SK-N-MC (cell line): ENCODE data around the gene RHOT2.

Experiments
- EZH2 ChIP-seq: fragments of 200-600 bp; sonication (generic); IDR thresholded peaks from one replicate; pipeline ENCODE4 v1.6.1; 2017; ENCODE audit warnings: antibody characterized with exemption
- FOXP2 ChIP-seq: optimal IDR thresholded peaks from 2 replicates; pipeline ENCODE3; 2011; ENCODE audit warnings: mild to moderate bottlenecking, moderate library complexity; ENCODE audit not compliant: insufficient read depth; ENCODE audit errors: extremely low read length, control extremely low read depth
- POLR2AphosphoS5 ChIP-seq: IDR thresholded peaks from 2 replicates; pipeline ENCODE4 v1.6.1; 2012; ENCODE audit warnings: mild to moderate bottlenecking, low read depth, low read length, borderline replicate concordance

DNA sequence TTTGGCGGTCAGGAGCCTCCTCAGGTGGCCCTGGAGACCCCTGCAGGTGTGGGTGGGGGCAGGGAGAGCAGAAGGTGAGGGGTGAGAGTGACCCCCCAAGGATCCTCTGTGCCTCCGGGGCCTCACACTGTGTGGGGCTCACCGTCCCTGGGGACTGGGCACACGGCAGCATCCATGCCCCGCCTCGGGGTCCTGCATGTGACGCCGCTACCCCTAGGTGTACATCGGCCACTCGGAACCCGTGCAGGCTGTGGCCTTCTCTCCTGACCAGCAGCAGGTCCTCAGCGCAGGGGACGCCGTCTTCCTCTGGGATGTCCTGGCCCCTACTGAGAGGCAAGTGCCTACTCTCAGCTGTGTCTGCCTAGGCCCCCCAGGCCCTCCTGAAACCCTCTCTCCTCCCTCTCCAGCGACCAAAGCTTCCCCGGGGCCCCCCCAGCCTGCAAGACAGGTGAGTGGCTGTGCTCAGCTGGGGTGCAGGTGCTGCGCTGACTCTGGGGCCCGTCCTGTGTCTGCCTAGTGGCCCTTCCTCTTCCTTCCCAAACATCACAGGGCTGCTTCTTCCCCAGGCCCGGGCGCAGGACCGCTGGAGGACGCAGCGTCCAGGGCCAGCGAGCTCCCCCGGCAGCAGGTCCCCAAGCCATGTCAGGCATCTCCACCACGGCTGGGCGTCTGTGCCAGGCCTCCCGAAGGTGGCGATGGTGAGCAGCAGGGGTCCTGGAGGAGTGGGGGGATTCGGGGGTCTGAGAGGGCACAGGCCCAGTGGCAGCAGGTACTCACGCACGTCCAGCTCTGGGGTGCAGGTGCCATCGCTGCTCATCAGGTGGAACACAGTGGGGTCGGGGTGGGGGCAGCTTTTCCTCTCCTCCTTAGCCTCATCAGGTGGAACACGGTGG, 9.0 kb upstream of the RHOT2 start:
- TF ChIP-seq POLR2AphosphoS5 (no peak), EZH2 (no peak), FOXP2 (no peak)
